ENCODE data around the gene GALC. TPM values are rescaled to one million over a fixed set of nuclear protein-coding genes. Genes with fewer than 3 reads are reported as not detected.

The GALC gene
- total and polyA plus RNA-seq, 11 donors = 6.1 to 28.2 (median 16.9) TPM

- intact Hi-C loops (cut with DNase I) = loop anchor here in 4 of 10 donors (5.0 to 10.0 kb wide), 3 partner anchors 151 to 368 kb away; partner anchors contain the start of gene SPATA7 (in 3 of the 4)
- TF ChIP-seq CTCF (IDR thresholded peaks at IDR 0.05) (no peak), POLR2A (IDR thresholded peaks at IDR 0.05) (no peak)
- H3K27ac ChIP-seq = peak overlapping the region in 1 of 12 donors; percentile 43
- 97 to 100% (median 97%) methylated on average over 2 of the region's 2 CpGs for WGBS, 4 donors
- H3K36me3 ChIP-seq = peaks cover 0 to 11% (median 0%) of the 10 kb centered on the region in 9 donors
- no peak overlapping the region for H3K4me3 ChIP-seq
- H3K4me1 ChIP-seq = peaks cover 0 to 34% (median 0%) of the 10 kb centered on the region in 12 donors
- ATAC-seq (no peak), DNase-seq (no peak)
- no peaks in the 10 kb centered on the region for H3K9me3 ChIP-seq
- H3K27me3 ChIP-seq = no peaks in the 10 kb centered on the region
Measured at GRCh38 chr14:88016768-88017167, 23.8 kb upstream of the GALC start.

- intact Hi-C loops (cut with DNase I) = loop anchor here (2.0 to 10.0 kb wide), 6 partner anchors 67 to 371 kb away; partner anchors contain the start of gene SPATA7 (in 3 of the 10)
- 2 to 7% (median 4%) methylated on average over 7 of the region's 7 CpGs for WGBS, 4 donors
- peak in 4 of 5 donors; percentile 63 to 69 (median 66) for DNase-seq
- H3K27ac ChIP-seq = peak overlapping the region in 1 of 12 donors; percentile 59
- no peak for TF ChIP-seq POLR2A (IDR thresholded peaks at IDR 0.05)
- TF ChIP-seq CTCF (IDR thresholded peaks at IDR 0.05) = peak; percentile 76 to 96 (median 90)
- H3K27me3 ChIP-seq = no peaks in the 10 kb centered on the region
- H3K4me1 ChIP-seq = peaks cover 0 to 63% (median 0%) of the 10 kb centered on the region in 12 donors
- peaks cover 0 to 21% (median 0%) of the 10 kb centered on the region in 9 donors for H3K36me3 ChIP-seq
- no peaks in the 10 kb centered on the region for H3K9me3 ChIP-seq
- ATAC-seq = peak; percentile 92 to 95 (median 95)
- H3K4me3 ChIP-seq = peak overlapping the region in 1 of 12 donors; percentile 12
Measured at GRCh38 chr14:88013750-88014349, 20.9 kb upstream of the GALC start.

- ATAC-seq (no peak), DNase-seq (no peak)
- Histone ChIP-seq H3K27me3 (no peaks in the 10 kb centered on the region), H3K27ac (peak overlapping the region in 1 of 12 donors; percentile 61), H3K4me3 (no peak overlapping the region), H3K9me3 (no peaks in the 10 kb centered on the region), H3K4me1 (peaks cover 0 to 69% (median 0%) of the 10 kb centered on the region in 12 donors), H3K36me3 (peaks cover 0 to 21% (median 0%) of the 10 kb centered on the region in 9 donors)
- TF ChIP-seq POLR2A (IDR thresholded peaks at IDR 0.05) = no peak
- no peak for TF ChIP-seq CTCF (IDR thresholded peaks at IDR 0.05)
- 82 to 88% (median 83%) methylated on average over 5 of the region's 5 CpGs for WGBS, 4 donors
- intact Hi-C loops (cut with DNase I) = loop anchor here (5.0 to 10.0 kb wide), 5 partner anchors 65 to 372 kb away; partner anchors contain the start of gene SPATA7 (in 3 of the 10)
Measured at GRCh38 chr14:88012495-88012894, 19.5 kb upstream of the GALC start.

- ATAC-seq (no peak), DNase-seq (no peak)
- no peaks in the 10 kb centered on the region for H3K27me3 ChIP-seq
- peaks cover 0 to 59% (median 0%) of the 10 kb centered on the region in 12 donors for H3K4me1 ChIP-seq
- no peak for TF ChIP-seq CTCF (IDR thresholded peaks at IDR 0.05)
- no peak for TF ChIP-seq POLR2A (IDR thresholded peaks at IDR 0.05)
- WGBS, 4 donors = 70 to 79% (median 74%) methylated on average over 2 of the region's 2 CpGs
- H3K4me3 ChIP-seq = no peak overlapping the region
- H3K9me3 ChIP-seq = no peaks in the 10 kb centered on the region
- intact Hi-C loops (cut with DNase I) = loop anchor here (5.0 to 10.0 kb wide), 5 partner anchors 63 to 374 kb away; partner anchors contain the start of gene SPATA7 (in 3 of the 10)
- H3K36me3 ChIP-seq = peaks cover 0 to 17% (median 0%) of the 10 kb centered on the region in 9 donors
- no peak overlapping the region for H3K27ac ChIP-seq
Measured at GRCh38 chr14:88010331-88010730, 17.3 kb upstream of the GALC start.

Data from heart left ventricle (tissue), 16 donors.